ENCODE results near the gene FZD10.

GRCh38 chr12:130213249-130213648 lies 51.0 kb downstream of the FZD10 start:
- TF ChIP-seq CREB1 (IDR thresholded peaks at IDR 0.05; ENCODE audit: low read depth) (no peak), TEAD4 (IDR thresholded peaks at IDR 0.05) (no peak), RAD21 (IDR thresholded peaks at IDR 0.05; ENCODE audit: low read depth) (no peak), YY1 (IDR thresholded peaks at IDR 0.05; ENCODE audit: low read depth) (no peak)
